CD4-positive, alpha-beta T cell treated with Interleukin-2 at 100 ng/mL for 4 hours (primary cell): ENCODE results near the gene SEMA5A.

Source experiments
- DNase-seq: peaks from one replicate; pipeline ENCODE4 v3.0.0-alpha.2; 2020; ENCODE audit warnings: low spot score

The SEMA5A gene

DNA sequence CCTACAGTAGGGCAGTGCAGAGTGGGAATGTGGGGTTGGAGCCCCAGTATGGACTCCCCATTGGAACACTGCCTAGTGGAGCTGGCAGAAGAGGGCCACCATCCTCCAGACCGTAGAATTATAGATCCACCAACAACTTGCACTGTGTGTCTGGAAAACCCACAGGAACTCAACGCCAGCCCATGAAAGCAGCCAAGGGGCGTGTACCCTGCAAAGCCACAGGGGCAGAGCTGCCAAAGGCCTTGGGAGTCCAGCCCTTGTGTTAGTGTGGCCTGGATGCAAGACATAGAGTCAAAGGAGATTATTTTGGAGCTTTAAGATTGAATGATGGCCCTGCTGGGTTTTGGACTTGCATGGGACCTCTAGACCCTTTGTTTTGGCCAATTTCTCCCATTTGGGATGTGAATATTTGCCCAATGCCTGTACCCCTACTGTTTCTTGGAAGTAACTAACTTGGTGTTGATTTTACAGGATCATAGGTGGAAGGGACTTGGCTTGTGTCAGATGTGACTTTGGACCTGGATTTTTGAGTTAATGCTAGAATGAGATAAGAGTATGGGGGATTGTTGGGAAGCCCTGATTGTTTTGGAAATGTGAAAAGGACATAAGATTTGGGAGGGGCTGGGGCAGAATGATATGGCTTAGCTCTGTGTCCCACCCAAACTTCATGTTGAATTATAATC lies 266.8 kb downstream of the SEMA5A start:
- DNase-seq = no peak

- DNase-seq = no peak
These were observed 276.9 kb downstream of the SEMA5A start for GRCh38 chr5:9269014-9269413.

GRCh38 chr5:9268226-9268625 lies 277.6 kb downstream of the SEMA5A start:
- no peak for DNase-seq

- no peak for DNase-seq
These were observed 280.2 kb downstream of the SEMA5A start for GRCh38 chr5:9265441-9266287.

- no peak for DNase-seq
These were observed 281.6 kb downstream of the SEMA5A start for GRCh38 chr5:9264301-9264700.

GRCh38 chr5:9263656-9264055 lies 282.2 kb downstream of the SEMA5A start:
- no peak for DNase-seq

GRCh38 chr5:9251379-9251980 lies 294.4 kb downstream of the SEMA5A start:
- DNase-seq = no peak

- DNase-seq = no peak
These were observed 296.6 kb downstream of the SEMA5A start for GRCh38 chr5:9249231-9249630.

DNA sequence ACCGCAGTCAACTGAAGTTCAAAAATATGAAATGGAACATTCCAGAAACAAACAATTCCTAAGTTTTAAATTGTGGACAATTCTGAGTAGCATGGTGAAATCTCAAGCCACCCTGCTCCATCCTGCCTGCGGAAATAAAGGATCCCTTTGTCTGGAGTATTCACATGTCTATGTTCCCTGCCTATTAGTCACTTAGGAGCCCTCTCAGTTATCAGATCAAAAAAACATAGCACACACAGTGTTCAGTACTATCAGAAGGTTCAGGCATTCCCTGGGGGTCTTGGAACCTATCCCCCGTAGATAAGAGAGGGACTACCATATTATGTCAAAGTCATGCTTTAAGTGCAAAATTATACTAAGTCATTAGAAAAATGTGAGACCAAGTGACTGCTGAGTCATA lies 300.8 kb downstream of the SEMA5A start:
- no peak for DNase-seq

DNA sequence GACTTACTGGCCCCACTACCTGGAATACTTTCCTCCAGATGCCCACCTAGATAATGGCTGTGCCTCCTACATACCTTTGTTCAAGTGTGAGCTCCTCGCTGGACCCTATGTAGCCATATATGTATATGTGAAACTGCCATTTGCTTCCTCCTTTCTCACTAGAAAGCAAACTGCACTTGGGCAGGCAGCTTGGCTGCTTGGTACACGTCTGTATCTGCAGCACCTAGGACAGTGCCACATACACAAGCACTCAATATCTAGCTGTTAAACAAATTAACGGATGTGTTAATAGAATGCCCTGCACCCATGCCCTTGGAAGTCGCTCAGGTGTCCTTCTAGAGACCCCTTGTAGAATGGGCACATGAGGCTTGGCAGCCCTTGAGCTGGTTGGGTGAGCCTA lies 301.5 kb downstream of the SEMA5A start:
- no peak for DNase-seq

GRCh38 chr5:9241479-9242305 lies 304.2 kb downstream of the SEMA5A start:
- DNase-seq = no peak

DNA sequence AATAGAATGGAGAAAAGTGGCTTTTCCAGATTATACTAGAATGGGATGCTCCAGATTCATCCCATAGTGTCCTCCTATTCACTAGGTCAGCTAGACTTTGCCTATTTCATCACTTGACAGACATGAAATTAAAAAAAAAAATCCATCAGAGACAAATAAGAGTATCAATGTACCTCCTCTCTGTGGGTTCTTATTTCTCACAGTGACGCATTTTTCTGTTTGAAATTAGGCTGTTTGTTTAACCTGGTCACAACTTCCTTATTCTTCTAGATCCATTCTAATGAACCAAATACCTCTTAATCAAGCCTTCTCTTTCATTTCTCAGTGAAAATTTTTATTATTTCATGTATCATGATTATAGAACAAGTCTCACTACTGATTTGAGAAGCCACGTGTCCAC lies 305.4 kb downstream of the SEMA5A start:
- no peak for DNase-seq

DNA sequence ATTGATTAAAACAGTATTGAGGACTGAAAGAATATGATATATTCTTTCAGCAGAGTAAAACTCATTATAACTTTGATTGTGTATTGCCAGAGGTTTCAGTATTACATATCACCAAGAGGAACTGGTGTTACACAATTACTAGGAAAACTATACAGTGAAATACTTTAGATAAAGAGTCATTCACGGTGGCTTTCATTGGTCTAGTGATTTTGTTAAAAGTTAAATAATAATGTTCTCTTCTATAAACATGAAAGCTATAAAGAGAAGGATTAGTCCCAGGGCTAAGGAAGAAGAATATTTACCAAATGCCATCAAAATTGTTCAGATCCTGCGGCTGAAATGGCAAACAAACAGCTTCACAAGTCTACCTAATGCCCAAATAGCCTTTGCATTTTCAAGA lies 306.2 kb downstream of the SEMA5A start:
- DNase-seq = no peak

- no peak for DNase-seq
These were observed 306.8 kb downstream of the SEMA5A start for GRCh38 chr5:9239071-9239470.

GRCh38 chr5:9233712-9234111 lies 312.2 kb downstream of the SEMA5A start:
- DNase-seq = no peak

- DNase-seq = no peak
These were observed 312.8 kb downstream of the SEMA5A start for GRCh38 chr5:9233035-9233434.

DNA sequence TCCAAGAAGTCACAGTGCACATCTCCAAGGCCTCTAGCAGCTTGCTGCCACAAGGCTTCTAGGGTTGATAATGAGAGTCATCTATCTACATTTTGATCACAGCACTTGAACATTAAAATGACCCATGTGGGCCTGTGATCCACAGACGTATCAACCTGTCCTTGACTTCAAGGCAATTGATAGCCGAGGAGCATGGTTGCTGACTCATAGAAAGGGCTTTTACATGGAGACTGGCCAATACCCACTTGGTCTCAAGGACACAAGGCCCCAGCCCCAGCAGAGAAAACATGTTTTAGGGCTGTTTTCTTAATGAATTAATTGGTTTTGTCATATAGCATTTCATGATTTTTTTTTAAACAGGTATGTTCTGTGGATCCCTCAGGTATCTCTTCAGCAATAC lies 314.0 kb downstream of the SEMA5A start:
- no peak for DNase-seq

GRCh38 chr5:9230355-9230754 lies 315.5 kb downstream of the SEMA5A start:
- no peak for DNase-seq

DNA sequence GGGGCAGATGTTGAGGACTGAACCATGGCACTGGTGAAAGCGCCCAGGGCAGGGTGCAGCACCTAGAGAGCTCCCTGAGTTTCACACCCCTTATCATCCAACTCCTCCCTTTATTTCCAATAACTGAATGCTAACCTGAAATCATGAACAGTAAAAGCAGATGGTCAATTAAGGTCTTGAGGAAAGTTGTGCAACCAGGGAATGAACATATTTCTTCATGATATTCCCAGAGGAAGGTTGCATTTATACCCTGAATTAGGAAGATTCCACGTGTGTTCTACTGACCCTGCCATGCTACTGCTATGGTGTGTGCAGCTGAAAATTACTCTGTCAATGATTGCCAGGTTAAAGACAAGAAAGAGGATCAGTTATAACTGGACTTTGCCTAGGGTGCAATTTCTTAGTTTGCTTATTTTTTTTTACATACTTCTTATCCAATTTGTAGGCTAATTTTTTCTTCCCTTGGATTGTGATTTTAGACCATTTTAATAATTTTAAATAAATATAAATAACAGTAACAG lies 319.8 kb downstream of the SEMA5A start:
- DNase-seq = no peak

- DNase-seq = no peak
These were observed 323.6 kb downstream of the SEMA5A start for GRCh38 chr5:9222054-9222976.

DNA sequence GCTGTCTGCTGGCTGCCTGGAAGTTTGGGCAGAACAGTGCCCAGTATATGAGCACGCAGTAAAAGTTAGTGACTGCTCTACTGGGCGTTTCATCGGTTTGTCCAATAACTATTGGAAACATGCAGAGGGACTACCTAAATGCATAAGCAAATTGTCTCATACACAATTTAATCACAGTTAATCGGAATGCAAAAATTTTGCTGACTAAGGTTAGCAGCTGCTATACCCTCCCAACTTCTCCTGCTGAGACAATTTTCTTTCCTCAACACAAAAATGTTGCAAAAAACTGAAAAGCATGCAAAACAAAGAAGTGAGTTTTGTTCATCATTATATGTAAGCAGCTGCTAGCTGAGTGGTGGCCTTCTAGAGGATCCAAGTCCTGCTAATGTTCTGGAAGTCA lies 327.5 kb downstream of the SEMA5A start:
- DNase-seq = no peak
